Thoracic aorta (tissue), 2 donors: ENCODE measurements around the gene HSD17B13. TPM values are rescaled to one million over a fixed set of nuclear protein-coding genes. Genes with fewer than 3 reads are reported as not detected.
A peak's percentile ranks its signal among the peaks of the same experiment; 100 is the strongest.

Source experiments
- ATAC-seq: fragments of 150-250 bp; one replicate; pipeline ENCODE4 v1.8.0; 2017; ENCODE audit warnings: low read depth; ENCODE audit not compliant: insufficient number of reproducible peaks, low FRiP score
- DNase-seq: peaks from one replicate; pipeline ENCODE4 v3.0.0-alpha.2; 2020; ENCODE audit warnings: low spot score
- H3K27ac ChIP-seq, 2 donors: fragments of 200-600 bp; sonication (generic); 1 replicate in 1 of 2; 2 replicates in 1 of 2; pipeline ENCODE4 v1.5.1; 2016; ENCODE audit warnings: mild to moderate bottlenecking in 2 of 2, moderate library complexity in 2 of 2
- H3K27me3 ChIP-seq: fragments of 200-600 bp; sonication (generic); replicated peaks from 2 replicates; pipeline ENCODE4 v1.6.0; 2016; ENCODE audit warnings: mild to moderate bottlenecking; ENCODE audit not compliant: insufficient read depth
- H3K36me3 ChIP-seq: fragments of 200-600 bp; sonication (generic); one replicate; pipeline ENCODE4 v1.5.1; 2016
- H3K4me1 ChIP-seq, 2 donors: fragments of 200-600 bp; sonication (generic); 1 replicate in 1 of 2; 2 replicates in 1 of 2; pipeline versions ENCODE4 v1.5.1 to v1.6.0; 2016; ENCODE audit warnings: low read depth in 2 of 2, mild to moderate bottlenecking in 1 of 2; ENCODE audit not compliant: control insufficient read depth in 1 of 2
- H3K4me3 ChIP-seq: fragments of 200-600 bp; sonication (generic); 2 replicates; pipeline ENCODE4 v1.5.1; 2016; ENCODE audit warnings: mild to moderate bottlenecking
- H3K9me3 ChIP-seq: fragments of 200-600 bp; sonication (generic); 2 replicates; pipeline ENCODE4 v1.5.1; 2016
- CTCF ChIP-seq: fragments of 200-600 bp; sonication (generic); IDR thresholded peaks from one replicate; pipeline ENCODE4 v1.5.1; 2019; ENCODE audit warnings: antibody characterized with exemption
- total RNA-seq, 2 donors: library from RNA; depleted of rRNA; stranded (reverse); fragments of >200 nt; gene quantifications; one replicate each; pipeline versions ENCODE4 v1.1.0 to v1.2.3, GENCODE V29; 2016

The HSD17B13 gene
- total RNA-seq, 2 donors from 2014 or later, result 0.54 to 0.71 TPM

GRCh38 chr4:87274803-87275202 is 47.9 kb downstream of the HSD17B13 start:
- Histone ChIP-seq H3K36me3 (no peaks in the 10 kb centered on the region), H3K4me3 (no peak overlapping the region), H3K4me1 (no peaks in the 10 kb centered on the region), H3K27me3 (no peaks in the 10 kb centered on the region), H3K9me3 (no peaks in the 10 kb centered on the region), H3K27ac (no peak overlapping the region)
- TF ChIP-seq CTCF, result no peak
- DNase-seq (no peak), ATAC-seq (no peak)

- Histone ChIP-seq H3K27ac (no peak overlapping the region), H3K36me3 (no peaks in the 10 kb centered on the region), H3K4me3 (no peak overlapping the region), H3K27me3 (no peaks in the 10 kb centered on the region), H3K9me3 (no peaks in the 10 kb centered on the region), H3K4me1 (no peaks in the 10 kb centered on the region)
- DNase-seq (no peak), ATAC-seq (no peak)
- TF ChIP-seq CTCF, result no peak
These were observed 48.4 kb downstream of the HSD17B13 start for GRCh38 chr4:87274327-87274726.

- Histone ChIP-seq H3K4me1 (peaks cover 0 to 9% of the 10 kb centered on the region in 2 donors), H3K27ac (no peak overlapping the region), H3K9me3 (no peaks in the 10 kb centered on the region), H3K36me3 (no peaks in the 10 kb centered on the region), H3K4me3 (no peak overlapping the region), H3K27me3 (no peaks in the 10 kb centered on the region)
- DNase-seq, result no peak
- no peak for TF ChIP-seq CTCF
- ATAC-seq, result no peak
These were observed 51.9 kb downstream of the HSD17B13 start for GRCh38 chr4:87270825-87271224.

- Histone ChIP-seq H3K27ac (no peak overlapping the region), H3K27me3 (no peaks in the 10 kb centered on the region), H3K36me3 (no peaks in the 10 kb centered on the region), H3K4me1 (peaks cover 0 to 9% of the 10 kb centered on the region in 2 donors), H3K9me3 (no peaks in the 10 kb centered on the region), H3K4me3 (no peak overlapping the region)
- peak; percentile 26 for TF ChIP-seq CTCF
- ATAC-seq, result no peak
- no peak for DNase-seq
These were observed 52.5 kb downstream of the HSD17B13 start for GRCh38 chr4:87270144-87270543.

GRCh38 chr4:87268411-87268810 is 54.3 kb downstream of the HSD17B13 start:
- no peak for TF ChIP-seq CTCF
- no peak overlapping the region for H3K27ac ChIP-seq
- ATAC-seq (no peak), DNase-seq (no peak)
- H3K27me3 ChIP-seq, result no peaks in the 10 kb centered on the region
- no peaks in the 10 kb centered on the region for H3K36me3 ChIP-seq
- H3K9me3 ChIP-seq, result no peaks in the 10 kb centered on the region
- peaks cover 0 to 9% of the 10 kb centered on the region in 2 donors for H3K4me1 ChIP-seq
- no peak overlapping the region for H3K4me3 ChIP-seq
